Keratinocyte (primary cell): ENCODE results near the gene CRADD. TPM values are rescaled to one million over a fixed set of nuclear protein-coding genes. Genes with fewer than 3 reads are reported as not detected.

Experiments
- DNase-seq: peaks from one replicate; pipeline ENCODE4 v3.0.0-alpha.2; 2011; ENCODE audit warnings: low read depth, missing footprints, low spot score
- FAIRE-seq: peaks from 2 replicates; lab custom pipeline; 2011; peaks lifted over from hg19 to GRCh38; lab: Jason Lieb, UNC
- H2AFZ ChIP-seq: 2 replicates; pipeline ENCODE4 v1.6.0; 2012; ENCODE audit warnings: low read length, control low read depth, inconsistent platforms; ENCODE audit not compliant: control insufficient read depth
- H3K27ac ChIP-seq: 2 replicates; pipeline ENCODE4 v1.5.1; 2011; ENCODE audit warnings: low read length; ENCODE audit not compliant: control insufficient read depth, insufficient read depth
- H3K27me3 ChIP-seq: 3 replicates; pipeline ENCODE4 v1.6.0; 2011; ENCODE audit warnings: low read length; ENCODE audit not compliant: control insufficient read depth, insufficient read depth; ENCODE audit errors: extremely low read depth
- H3K36me3 ChIP-seq, 2 experiments: 2 replicates in 1 of 2; 3 replicates in 1 of 2; pipeline ENCODE4 v1.5.1; 2011; ENCODE audit warnings: low read length in 2 of 2, mild to moderate bottlenecking in 1 of 2; ENCODE audit not compliant: control insufficient read depth in 2 of 2, insufficient read depth in 2 of 2; ENCODE audit errors: extremely low read depth in 1 of 2
- H3K4me1 ChIP-seq: 3 replicates; pipeline ENCODE4 v1.5.1; 2011; ENCODE audit warnings: low read length; ENCODE audit not compliant: control insufficient read depth, insufficient read depth; ENCODE audit errors: extremely low read depth
- H3K4me2 ChIP-seq: 3 replicates; pipeline ENCODE4 v1.6.0; 2011; ENCODE audit warnings: low read depth, low read length; ENCODE audit not compliant: control insufficient read depth, insufficient read depth; ENCODE audit errors: extremely low read depth
- H3K4me3 ChIP-seq, 3 experiments: fragments of 200-600 bp in 1 of 3; sonication (generic) in 1 of 3; 2 replicates in 2 of 3; 3 replicates in 1 of 3; pipeline ENCODE4 v1.5.1; 2011 to 2016; ENCODE audit warnings: low read length in 3 of 3, mild to moderate bottlenecking in 3 of 3, control low read depth in 2 of 3, inconsistent platforms in 1 of 3, low read depth in 1 of 3, mixed read lengths in 1 of 3, mixed run types in 1 of 3, moderate library complexity in 1 of 3; ENCODE audit not compliant: control insufficient read depth in 2 of 3, insufficient read depth in 2 of 3; ENCODE audit errors: extremely low read depth in 1 of 3
- H3K79me2 ChIP-seq: 2 replicates; pipeline ENCODE4 v1.6.0; 2012; ENCODE audit warnings: low read length; ENCODE audit not compliant: control insufficient read depth, insufficient read depth
- H3K9ac ChIP-seq: 3 replicates; pipeline ENCODE4 v1.6.0; 2011; ENCODE audit warnings: low read length; ENCODE audit not compliant: control insufficient read depth, insufficient read depth; ENCODE audit errors: extremely low read depth
- H3K9me1 ChIP-seq: 3 replicates; pipeline ENCODE4 v1.6.0; 2011; ENCODE audit warnings: low read length; ENCODE audit not compliant: control insufficient read depth, insufficient read depth; ENCODE audit errors: extremely low read depth
- H3K9me3 ChIP-seq: 2 replicates; pipeline ENCODE4 v1.5.1; 2012; ENCODE audit warnings: low read depth, low read length; ENCODE audit not compliant: control insufficient read depth
- H4K20me1 ChIP-seq: 3 replicates; pipeline ENCODE4 v1.6.0; 2011; ENCODE audit warnings: low read length; ENCODE audit not compliant: control insufficient read depth, insufficient read depth; ENCODE audit errors: extremely low read depth
- EZH2 ChIP-seq: IDR thresholded peaks from one replicate; pipeline ENCODE4 v1.6.1; 2012; ENCODE audit warnings: inconsistent platforms, mild to moderate bottlenecking, low read length, moderate library complexity
- dilution Hi-C: fragments of 300-500 bp; cut with MboI; formaldehyde crosslinking; loops from one replicate; pipeline ENCODE4 v1.7.0; 2020; ENCODE audit warnings: low sequenced_read_pairs; ENCODE audit not compliant: extremely low pct_ligation_motif_present
- polyA plus RNA-seq, 5 experiments: library from polyadenylated mRNA; depleted of rRNA in 3 of 5; stranded (reverse) in 3 of 5; stranded (forward) in 1 of 5; unstranded in 1 of 5; fragments of >200 nt; gene quantifications; 1 replicate in 1 of 5; 2 replicates in 3 of 5; 3 replicates in 1 of 5; pipeline versions ENCODE4 v1.2.1 to v1.2.3, GENCODE V29; 2011 to 2012; ENCODE audit warnings: missing spikeins in 2 of 5, low read depth in 1 of 5, low replicate concordance in 1 of 5
- TF ChIP-seq, protein P1 (sequence below), 3 experiments: IDR thresholded peaks in 1 of 3; conservative IDR thresholded peaks in 1 of 3; optimal IDR thresholded peaks in 1 of 3; 2 replicates in 2 of 3; 3 replicates in 1 of 3; pipeline versions ENCODE3 to v1.5.1; 2011; ENCODE audit warnings: low read length in 3 of 3, mild to moderate bottlenecking in 3 of 3, moderate library complexity in 2 of 3, control low read depth in 1 of 3, inconsistent platforms in 1 of 3; ENCODE audit not compliant: insufficient read depth in 2 of 3; ENCODE audit errors: extremely low read depth in 1 of 3

Gene CRADD
- polyA plus RNA-seq, 1 donor (not counting 4 experiments of a cell fraction or from before 2014, with no cell fraction given), result 11.2 TPM

DNA sequence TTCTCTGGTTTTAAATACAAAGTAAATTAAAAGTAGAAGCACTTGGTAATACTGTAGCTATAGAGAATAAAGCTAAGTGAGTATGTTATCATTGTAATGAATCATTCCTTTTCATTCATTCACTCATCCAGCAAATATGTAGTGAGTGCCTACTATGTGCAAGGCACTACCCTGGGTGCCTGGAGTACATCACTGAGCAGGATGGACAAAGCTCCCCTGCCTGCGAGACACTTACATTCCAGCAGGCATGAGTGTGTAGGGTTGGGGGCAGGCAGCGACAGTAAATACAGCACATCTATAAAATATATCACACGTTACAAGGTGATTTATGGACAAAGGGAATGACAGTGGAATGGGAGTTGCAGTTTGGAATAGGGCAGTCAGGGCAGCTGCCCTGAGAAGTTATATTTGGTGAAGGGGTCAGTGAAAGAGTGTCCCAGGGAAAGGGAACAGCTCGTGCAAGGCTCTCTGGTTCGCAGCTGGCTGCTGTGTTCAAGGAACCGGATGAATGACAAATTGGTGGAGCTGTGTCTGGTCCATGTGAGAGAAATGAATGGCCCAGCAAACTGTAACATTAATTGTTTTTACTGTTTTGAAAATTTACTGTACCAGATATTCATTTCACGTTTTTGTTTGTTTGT lies 159.6 kb downstream of the CRADD start:
- Histone ChIP-seq H3K9me3 (no peaks in the 10 kb centered on the region), H3K9me1 (no peaks in the 10 kb centered on the region), H3K4me3 (no peak overlapping the region), H3K27me3 (no peaks in the 10 kb centered on the region), H3K4me1 (no peaks in the 10 kb centered on the region), H3K36me3 (no peaks in the 10 kb centered on the region), H3K9ac (no peak overlapping the region), H3K79me2 (no peaks in the 10 kb centered on the region), H2AFZ (no peak overlapping the region), H4K20me1 (no peaks in the 10 kb centered on the region), H3K4me2 (no peak overlapping the region), H3K27ac (no peak overlapping the region)
- DNase-seq, result no peak
- no peak for FAIRE-seq
- no peak for TF ChIP-seq EZH2
- TF ChIP-seq, protein P1, sequence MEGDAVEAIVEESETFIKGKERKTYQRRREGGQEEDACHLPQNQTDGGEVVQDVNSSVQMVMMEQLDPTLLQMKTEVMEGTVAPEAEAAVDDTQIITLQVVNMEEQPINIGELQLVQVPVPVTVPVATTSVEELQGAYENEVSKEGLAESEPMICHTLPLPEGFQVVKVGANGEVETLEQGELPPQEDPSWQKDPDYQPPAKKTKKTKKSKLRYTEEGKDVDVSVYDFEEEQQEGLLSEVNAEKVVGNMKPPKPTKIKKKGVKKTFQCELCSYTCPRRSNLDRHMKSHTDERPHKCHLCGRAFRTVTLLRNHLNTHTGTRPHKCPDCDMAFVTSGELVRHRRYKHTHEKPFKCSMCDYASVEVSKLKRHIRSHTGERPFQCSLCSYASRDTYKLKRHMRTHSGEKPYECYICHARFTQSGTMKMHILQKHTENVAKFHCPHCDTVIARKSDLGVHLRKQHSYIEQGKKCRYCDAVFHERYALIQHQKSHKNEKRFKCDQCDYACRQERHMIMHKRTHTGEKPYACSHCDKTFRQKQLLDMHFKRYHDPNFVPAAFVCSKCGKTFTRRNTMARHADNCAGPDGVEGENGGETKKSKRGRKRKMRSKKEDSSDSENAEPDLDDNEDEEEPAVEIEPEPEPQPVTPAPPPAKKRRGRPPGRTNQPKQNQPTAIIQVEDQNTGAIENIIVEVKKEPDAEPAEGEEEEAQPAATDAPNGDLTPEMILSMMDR (optimal IDR thresholded peaks at IDR 0.05 in 1 of 3, IDR thresholded peaks at IDR 0.05 in 1 of 3, conservative IDR thresholded peaks at IDR 0.05 in 1 of 3; ENCODE audit: extremely low read depth in 1 of 3, insufficient read depth in 2 of 3, low read length in 3 of 3), result no peak
- dilution Hi-C loops, result no loop called here

DNA sequence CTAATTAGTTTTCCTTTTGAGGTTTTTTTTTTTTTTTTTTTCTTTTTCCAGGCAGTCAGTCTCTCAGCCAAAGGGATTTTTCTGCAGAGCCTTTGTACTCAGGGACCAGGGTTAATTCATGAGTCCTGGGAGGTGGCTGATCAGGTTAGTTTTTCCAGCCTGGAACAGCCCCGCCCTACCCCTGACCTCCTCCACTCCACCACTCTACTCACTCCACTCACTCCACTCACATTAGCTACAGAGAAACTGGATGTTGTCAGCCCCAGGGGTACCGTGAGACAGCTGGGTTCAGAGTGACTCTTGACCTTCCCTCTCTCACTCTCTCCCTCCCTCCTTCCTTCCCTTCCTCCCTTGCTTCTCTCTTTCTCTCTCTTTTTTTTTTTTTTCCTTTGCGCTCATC lies 161.0 kb downstream of the CRADD start:
- TF ChIP-seq, protein P1 (optimal IDR thresholded peaks at IDR 0.05 in 1 of 3, IDR thresholded peaks at IDR 0.05 in 1 of 3, conservative IDR thresholded peaks at IDR 0.05 in 1 of 3; ENCODE audit: extremely low read depth in 1 of 3, insufficient read depth in 2 of 3, low read length in 3 of 3), result no peak
- no peak for TF ChIP-seq EZH2
- Histone ChIP-seq H3K36me3 (no peaks in the 10 kb centered on the region), H3K9me1 (no peaks in the 10 kb centered on the region), H3K9ac (no peak overlapping the region), H3K4me1 (no peaks in the 10 kb centered on the region), H2AFZ (no peak overlapping the region), H3K79me2 (no peaks in the 10 kb centered on the region), H3K27ac (no peak overlapping the region), H3K4me2 (no peak overlapping the region), H3K9me3 (no peaks in the 10 kb centered on the region), H3K27me3 (no peaks in the 10 kb centered on the region), H3K4me3 (no peak overlapping the region), H4K20me1 (no peaks in the 10 kb centered on the region)
- dilution Hi-C loops, result no loop called here
- DNase-seq (no peak), FAIRE-seq (no peak)
